Keratinocyte (primary cell): ENCODE data around the gene PAPPA2.
"Not testable (repeated sequence)": the region's sequence is repeated elsewhere in the genome, so short reads cannot be mapped to it uniquely, and the experiment has no call there.

ENCODE experiments used
- EZH2 ChIP-seq: IDR thresholded peaks from one replicate; pipeline ENCODE4 v1.6.1; 2012; ENCODE audit warnings: inconsistent platforms, mild to moderate bottlenecking, low read length, moderate library complexity
- TF ChIP-seq, protein P1 (sequence below), 3 experiments: IDR thresholded peaks in 1 of 3; conservative IDR thresholded peaks in 1 of 3; optimal IDR thresholded peaks in 1 of 3; 2 replicates in 2 of 3; 3 replicates in 1 of 3; pipeline versions ENCODE3 to v1.5.1; 2011; ENCODE audit warnings: low read length in 3 of 3, mild to moderate bottlenecking in 3 of 3, moderate library complexity in 2 of 3, control low read depth in 1 of 3, inconsistent platforms in 1 of 3; ENCODE audit not compliant: insufficient read depth in 2 of 3; ENCODE audit errors: extremely low read depth in 1 of 3

DNA sequence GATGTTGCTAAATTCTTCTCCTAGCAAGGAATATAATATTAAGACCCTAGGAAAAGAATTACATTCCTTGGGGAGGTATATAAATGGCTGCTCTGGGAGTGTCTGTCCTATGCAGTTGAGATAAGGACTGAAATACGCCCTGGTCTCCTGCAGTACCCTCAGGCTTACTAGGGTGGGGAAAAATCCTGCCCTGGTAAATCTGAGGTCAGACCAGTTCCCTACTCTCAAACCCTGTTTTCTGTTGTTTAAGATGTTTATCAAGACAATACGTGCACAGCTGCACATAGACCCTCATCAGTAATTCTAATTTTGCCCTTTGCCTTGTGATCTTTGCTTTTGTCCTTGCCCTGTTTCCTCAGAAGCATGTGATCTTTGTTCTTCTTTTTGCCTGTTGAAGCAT, 11.2 kb upstream of the PAPPA2 start:
- TF ChIP-seq, protein P1, sequence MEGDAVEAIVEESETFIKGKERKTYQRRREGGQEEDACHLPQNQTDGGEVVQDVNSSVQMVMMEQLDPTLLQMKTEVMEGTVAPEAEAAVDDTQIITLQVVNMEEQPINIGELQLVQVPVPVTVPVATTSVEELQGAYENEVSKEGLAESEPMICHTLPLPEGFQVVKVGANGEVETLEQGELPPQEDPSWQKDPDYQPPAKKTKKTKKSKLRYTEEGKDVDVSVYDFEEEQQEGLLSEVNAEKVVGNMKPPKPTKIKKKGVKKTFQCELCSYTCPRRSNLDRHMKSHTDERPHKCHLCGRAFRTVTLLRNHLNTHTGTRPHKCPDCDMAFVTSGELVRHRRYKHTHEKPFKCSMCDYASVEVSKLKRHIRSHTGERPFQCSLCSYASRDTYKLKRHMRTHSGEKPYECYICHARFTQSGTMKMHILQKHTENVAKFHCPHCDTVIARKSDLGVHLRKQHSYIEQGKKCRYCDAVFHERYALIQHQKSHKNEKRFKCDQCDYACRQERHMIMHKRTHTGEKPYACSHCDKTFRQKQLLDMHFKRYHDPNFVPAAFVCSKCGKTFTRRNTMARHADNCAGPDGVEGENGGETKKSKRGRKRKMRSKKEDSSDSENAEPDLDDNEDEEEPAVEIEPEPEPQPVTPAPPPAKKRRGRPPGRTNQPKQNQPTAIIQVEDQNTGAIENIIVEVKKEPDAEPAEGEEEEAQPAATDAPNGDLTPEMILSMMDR (optimal IDR thresholded peaks at IDR 0.05 in 1 of 3, IDR thresholded peaks at IDR 0.05 in 1 of 3, conservative IDR thresholded peaks at IDR 0.05 in 1 of 3; ENCODE audit: extremely low read depth in 1 of 3, insufficient read depth in 2 of 3, low read length in 3 of 3), result not testable (repeated sequence)
- not testable (repeated sequence) for TF ChIP-seq EZH2
